Activated CD4-positive, alpha-beta T cell treated with anti-CD3 and anti-CD28 coated beads, Interleukin-2, amount 50 U/mL, for 16 hours (primary cell): ENCODE data around the gene PHF12.
"Not testable (repeated sequence)": the region's sequence is repeated elsewhere in the genome, so short reads cannot be mapped to it uniquely, and the experiment has no call there.

Source experiments
- DNase-seq: peaks from one replicate; pipeline ENCODE4 v3.0.0-alpha.2; 2020

Gene PHF12

DNA sequence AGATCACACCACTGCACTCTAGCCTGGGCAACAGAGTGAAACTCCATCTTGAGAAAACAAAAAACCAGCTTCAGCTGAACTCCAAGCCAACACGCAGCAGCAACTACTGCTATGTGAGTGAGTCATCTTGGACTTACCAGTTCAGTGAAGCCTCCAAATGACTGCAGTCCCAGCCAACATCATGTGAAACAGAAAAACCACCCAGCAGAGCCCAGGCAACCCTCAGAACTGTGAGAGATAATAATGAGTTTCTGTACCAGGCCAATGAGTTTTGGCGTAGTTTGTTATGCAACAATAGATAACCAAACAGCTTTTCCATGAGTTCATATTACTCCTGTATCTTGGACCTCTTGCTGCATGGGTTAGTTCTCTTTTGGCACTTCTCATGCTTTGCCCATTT lies 23.3 kb downstream of the PHF12 start:
- peak; percentile 69 for DNase-seq

- DNase-seq: no peak
Observed at GRCh38 chr17:28926786-28927185, 24.5 kb downstream of the PHF12 start.

GRCh38 chr17:28926366-28926765 lies 25.0 kb downstream of the PHF12 start:
- no peak for DNase-seq

GRCh38 chr17:28925912-28926365 lies 25.4 kb downstream of the PHF12 start:
- peak; percentile 82 for DNase-seq

GRCh38 chr17:28920201-28920600 lies 31.1 kb downstream of the PHF12 start:
- no peak for DNase-seq

GRCh38 chr17:28918295-28918694 lies 33.0 kb downstream of the PHF12 start:
- no peak for DNase-seq

GRCh38 chr17:28917465-28917864 lies 33.9 kb downstream of the PHF12 start:
- DNase-seq: no peak

DNA sequence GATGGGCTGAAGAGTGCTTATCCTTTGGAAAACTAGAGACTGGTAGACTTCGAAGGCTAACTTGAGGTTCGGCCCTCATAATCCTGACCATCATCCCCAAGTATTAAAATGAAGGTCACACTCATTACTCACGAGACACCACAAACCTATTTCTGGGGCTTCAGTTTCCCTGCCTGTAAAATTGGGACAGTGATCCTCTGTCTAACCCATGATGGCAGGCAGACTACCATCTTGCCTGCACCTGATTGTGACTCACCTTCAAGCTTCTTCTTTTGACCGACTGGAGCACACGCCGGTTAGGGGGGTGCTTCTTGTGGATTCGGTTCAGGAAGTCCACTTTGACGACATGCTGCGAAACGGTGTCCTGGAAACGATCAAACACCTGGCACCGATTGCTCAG lies 34.3 kb downstream of the PHF12 start:
- no peak for DNase-seq

DNA sequence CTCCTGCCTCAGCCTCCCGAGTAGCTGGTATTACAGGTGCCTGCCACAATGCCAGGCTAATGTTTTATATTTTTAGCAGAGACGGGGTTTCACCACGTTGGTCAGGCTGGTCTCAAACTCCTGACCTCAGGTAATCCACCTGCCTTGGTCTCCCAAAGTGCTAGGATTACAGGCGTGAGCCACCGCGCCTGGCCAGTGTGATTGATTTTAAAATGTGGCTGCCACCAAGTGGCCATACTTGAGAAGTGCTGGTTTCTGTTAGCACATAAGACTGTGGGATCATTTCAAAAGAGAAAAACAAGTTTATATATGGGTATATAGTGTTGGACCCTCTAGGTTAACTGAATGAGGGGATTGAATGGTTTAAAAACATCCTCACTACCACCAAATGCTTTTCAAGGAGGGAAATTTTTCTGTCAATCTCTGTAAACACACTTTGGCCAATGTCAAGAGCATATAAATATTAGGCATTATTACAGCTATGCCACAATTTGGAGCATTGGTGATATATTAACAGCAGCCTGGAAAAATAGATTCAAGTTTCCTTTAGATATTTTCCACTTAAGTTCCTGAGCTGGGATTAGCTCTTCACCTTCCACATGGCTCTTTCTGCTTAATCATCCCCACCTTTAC lies 34.9 kb downstream of the PHF12 start:
- DNase-seq: peak; percentile 36

- no peak for DNase-seq
Observed at GRCh38 chr17:28912938-28913333, 38.4 kb downstream of the PHF12 start.

GRCh38 chr17:28912281-28912937 lies 38.9 kb downstream of the PHF12 start:
- DNase-seq: no peak

DNA sequence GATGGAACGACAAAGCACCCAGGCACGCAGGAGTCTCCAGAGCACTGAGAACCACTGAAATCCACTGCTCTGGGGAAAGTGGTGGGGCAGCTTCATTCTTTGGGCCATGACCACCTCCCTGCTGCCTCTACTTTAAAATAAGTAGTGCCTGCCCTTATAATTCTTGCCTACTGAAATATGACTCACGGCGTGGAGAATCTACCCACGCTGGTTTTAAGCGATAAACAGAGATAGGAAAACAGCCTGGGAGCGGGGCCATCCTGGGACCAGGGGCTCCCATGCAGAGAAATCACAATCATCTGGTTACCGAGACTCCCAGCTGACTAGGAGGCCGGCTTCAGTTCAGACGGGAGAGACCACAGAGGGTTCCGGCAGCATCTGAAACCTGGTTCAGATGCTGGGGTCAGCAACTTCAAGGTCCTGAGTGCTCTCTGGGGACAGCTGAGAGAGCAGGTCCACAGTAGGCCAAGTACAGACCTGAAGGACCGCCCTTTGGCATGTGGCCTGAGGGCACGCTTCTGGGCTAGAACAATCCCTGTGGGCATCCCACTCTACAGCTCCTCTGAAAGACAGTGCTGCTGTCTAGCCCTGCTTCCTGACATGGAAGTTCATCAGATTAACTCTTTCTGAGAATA lies 39.8 kb downstream of the PHF12 start:
- DNase-seq: no peak

- no peak for DNase-seq
Observed at GRCh38 chr17:28910534-28910933, 40.8 kb downstream of the PHF12 start.

DNA sequence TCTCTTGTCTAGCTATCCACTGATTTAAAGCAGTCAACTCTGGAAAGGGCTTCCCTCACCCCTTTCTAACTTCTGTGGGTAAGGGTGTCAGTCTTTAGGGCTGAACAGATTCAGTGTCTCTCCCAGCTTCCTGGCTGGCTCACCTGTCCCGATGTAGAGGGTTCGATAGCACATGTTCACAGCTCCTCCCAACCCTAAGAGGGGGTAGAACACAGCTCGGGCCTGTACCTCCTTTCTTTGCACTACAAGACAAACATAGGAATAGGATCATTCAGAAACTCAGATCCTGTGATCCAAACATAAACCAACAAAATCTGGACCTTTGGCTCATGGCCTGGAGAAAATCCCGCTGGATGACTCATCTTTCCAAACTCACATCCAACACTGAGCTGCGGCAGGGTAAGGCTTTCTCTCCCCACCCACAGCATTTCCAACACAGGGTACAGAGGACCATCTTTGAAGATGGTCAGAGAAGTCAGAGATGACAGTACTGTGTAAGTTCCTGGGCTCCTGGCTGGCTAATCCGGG lies 42.6 kb downstream of the PHF12 start:
- DNase-seq: no peak

- no peak for DNase-seq
Observed at GRCh38 chr17:28907709-28908475, 43.4 kb downstream of the PHF12 start.

GRCh38 chr17:28906706-28907438 lies 44.4 kb downstream of the PHF12 start:
- DNase-seq: no peak

DNA sequence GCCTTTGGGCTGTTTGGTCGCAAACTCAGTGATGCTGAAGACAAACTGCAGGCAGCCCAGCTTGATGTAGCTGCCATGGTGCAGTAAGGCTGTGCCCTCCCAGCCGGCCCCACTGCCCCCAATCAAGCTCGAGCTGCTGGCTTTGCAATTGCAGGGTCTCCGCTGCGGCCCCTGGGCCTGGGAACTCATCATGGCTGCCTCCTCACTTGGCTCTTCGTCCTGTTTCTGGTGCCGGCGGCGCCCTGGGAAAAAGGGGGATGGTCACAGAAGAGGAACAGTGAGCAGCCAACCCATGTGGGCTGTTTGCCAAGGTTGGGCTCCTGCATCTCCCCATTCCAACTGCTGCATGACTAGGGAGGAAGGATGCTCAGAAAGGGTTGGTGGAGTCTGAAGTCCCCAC lies 45.0 kb downstream of the PHF12 start:
- no peak for DNase-seq

DNA sequence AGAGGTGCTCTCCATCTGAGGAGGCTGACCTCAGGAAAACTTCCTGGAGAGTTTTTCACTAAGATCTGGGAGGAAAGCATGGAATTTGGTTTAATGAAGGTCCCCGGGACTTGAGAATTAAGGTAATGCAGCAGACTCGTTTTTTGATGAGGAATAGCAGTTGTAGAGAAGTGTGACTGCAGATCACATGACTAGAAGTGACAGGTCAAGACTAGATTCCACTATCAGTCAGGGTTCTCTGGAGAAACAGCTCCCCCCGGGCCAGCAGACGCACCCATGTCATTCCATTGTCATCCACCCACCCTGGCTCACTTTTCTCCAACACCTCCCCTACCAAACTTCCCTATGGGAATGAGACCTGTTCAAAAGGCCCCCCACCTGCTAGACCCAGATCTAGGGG lies 46.5 kb downstream of the PHF12 start:
- DNase-seq: no peak

DNA sequence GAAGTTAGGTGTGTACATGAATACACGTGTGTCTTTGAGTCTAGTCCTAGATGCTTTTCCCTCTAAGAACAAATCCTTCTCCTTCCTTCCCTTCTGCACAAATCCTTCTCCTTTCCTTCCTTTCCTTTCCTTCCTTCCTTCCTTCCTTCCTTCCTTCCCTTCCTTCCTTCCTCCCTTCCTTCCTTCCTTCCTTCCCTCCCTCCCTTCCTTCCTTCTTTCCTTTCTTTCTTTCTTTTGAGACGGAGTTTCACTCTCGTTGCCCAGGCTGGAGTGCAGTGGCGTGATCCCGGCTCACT lies 47.8 kb downstream of the PHF12 start:
- DNase-seq: not testable (repeated sequence)

GRCh38 chr17:28902819-28903545 lies 48.3 kb downstream of the PHF12 start, which contains the start of gene DHRS13:
TSS of gene DHRS13 (minus strand) at chr17:28903079. CDS start at chr17:28902944, 135 bp downstream.
- DNase-seq: peak; percentile 96

GRCh38 chr17:28901866-28902818 lies 49.2 kb downstream of the PHF12 start:
- DNase-seq: peak; percentile 59
